ENCODE data around the gene ACBD3.

ACBD3 gene

GRCh38 chr1:226216056-226216455, 29.5 kb upstream of the ACBD3 start:
- H3K27me3 ChIP-seq (ENCODE audit: control insufficient read depth in 5 of 5, insufficient read depth in 4 of 5, low read length in 5 of 5) = peaks cover 0 to 2% (median 0%) of the 10 kb centered on the region in 5 donors
- H3K4me3 ChIP-seq (ENCODE audit: low read depth in 1 of 5, low read length in 5 of 5) = no peak overlapping the region
- no peaks in the 10 kb centered on the region for H3K4me1 ChIP-seq (ENCODE audit: control insufficient read depth in 5 of 5, insufficient read depth in 5 of 5, low read length in 5 of 5)
- no peaks in the 10 kb centered on the region for H3K9me3 ChIP-seq (ENCODE audit: control insufficient read depth in 5 of 5, low read length in 5 of 5)
- no peaks in the 10 kb centered on the region for H3K36me3 ChIP-seq (ENCODE audit: control insufficient read depth in 5 of 5, insufficient read depth in 5 of 5, low read length in 5 of 5)
- H3K27ac ChIP-seq (ENCODE audit: low read depth, low read length) = no peak overlapping the region
- H3K9ac ChIP-seq (ENCODE audit: low read length in 5 of 5) = no peak overlapping the region

DNA sequence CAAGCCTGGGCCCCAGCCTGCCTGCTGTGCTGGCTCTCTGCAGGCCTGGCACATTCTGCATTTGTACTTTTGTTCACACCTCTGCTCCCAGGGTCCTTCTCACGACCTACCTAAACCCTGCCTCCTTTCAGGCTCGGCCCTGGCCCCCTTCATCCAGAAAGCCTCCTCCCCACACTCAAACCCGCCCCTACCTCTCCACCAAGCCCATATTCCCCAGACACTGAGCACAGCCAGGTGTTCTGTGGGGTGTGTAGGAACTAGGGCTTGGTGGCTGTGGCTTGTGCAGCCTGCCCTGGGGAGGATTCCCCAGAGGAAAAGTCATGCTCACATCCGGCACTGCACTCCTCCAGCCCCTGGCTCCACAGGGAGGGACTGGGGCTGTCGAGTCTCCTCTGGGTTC, 28.7 kb upstream of the ACBD3 start:
- no peak overlapping the region for H3K9ac ChIP-seq (ENCODE audit: low read length in 5 of 5)
- H3K36me3 ChIP-seq (ENCODE audit: control insufficient read depth in 5 of 5, insufficient read depth in 5 of 5, low read length in 5 of 5) = no peaks in the 10 kb centered on the region
- peaks cover 0 to 2% (median 0%) of the 10 kb centered on the region in 5 donors for H3K27me3 ChIP-seq (ENCODE audit: control insufficient read depth in 5 of 5, insufficient read depth in 4 of 5, low read length in 5 of 5)
- H3K27ac ChIP-seq (ENCODE audit: low read depth, low read length) = no peak overlapping the region
- no peaks in the 10 kb centered on the region for H3K9me3 ChIP-seq (ENCODE audit: control insufficient read depth in 5 of 5, low read length in 5 of 5)
- no peaks in the 10 kb centered on the region for H3K4me1 ChIP-seq (ENCODE audit: control insufficient read depth in 5 of 5, insufficient read depth in 5 of 5, low read length in 5 of 5)
- H3K4me3 ChIP-seq (ENCODE audit: low read depth in 1 of 5, low read length in 5 of 5) = no peak overlapping the region

DNA sequence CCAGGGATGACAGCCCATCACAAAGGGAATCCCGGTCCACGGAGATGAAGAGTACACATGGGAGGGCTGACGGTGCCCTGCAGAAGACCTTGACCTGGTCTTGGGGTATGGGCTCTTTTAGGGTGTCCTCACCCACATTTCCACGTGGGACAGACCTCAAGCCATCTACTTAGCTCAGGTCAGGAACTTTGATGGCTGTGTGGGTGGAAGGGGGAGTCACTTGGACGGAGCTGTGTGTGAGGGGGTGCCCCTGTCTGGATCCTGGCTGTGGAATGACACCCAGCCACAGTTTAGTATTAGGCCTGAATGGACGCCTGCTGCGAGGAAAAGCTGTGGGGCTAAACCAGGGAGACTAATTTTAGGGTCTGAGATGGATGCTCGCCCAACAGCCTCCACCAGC, 26.0 kb upstream of the ACBD3 start:
- H3K4me1 ChIP-seq (ENCODE audit: control insufficient read depth in 5 of 5, insufficient read depth in 5 of 5, low read length in 5 of 5) = no peaks in the 10 kb centered on the region
- no peak overlapping the region for H3K4me3 ChIP-seq (ENCODE audit: low read depth in 1 of 5, low read length in 5 of 5)
- H3K27me3 ChIP-seq (ENCODE audit: control insufficient read depth in 5 of 5, insufficient read depth in 4 of 5, low read length in 5 of 5) = peaks cover 0 to 2% (median 0%) of the 10 kb centered on the region in 5 donors
- no peak overlapping the region for H3K27ac ChIP-seq (ENCODE audit: low read depth, low read length)
- no peaks in the 10 kb centered on the region for H3K9me3 ChIP-seq (ENCODE audit: control insufficient read depth in 5 of 5, low read length in 5 of 5)
- H3K9ac ChIP-seq (ENCODE audit: low read length in 5 of 5) = no peak overlapping the region
- no peaks in the 10 kb centered on the region for H3K36me3 ChIP-seq (ENCODE audit: control insufficient read depth in 5 of 5, insufficient read depth in 5 of 5, low read length in 5 of 5)

GRCh38 chr1:226211181-226211821, 24.8 kb upstream of the ACBD3 start:
- H3K36me3 ChIP-seq (ENCODE audit: control insufficient read depth in 5 of 5, insufficient read depth in 5 of 5, low read length in 5 of 5) = no peaks in the 10 kb centered on the region
- H3K27ac ChIP-seq (ENCODE audit: low read depth, low read length) = no peak overlapping the region
- H3K9ac ChIP-seq (ENCODE audit: low read length in 5 of 5) = no peak overlapping the region
- H3K4me3 ChIP-seq (ENCODE audit: low read depth in 1 of 5, low read length in 5 of 5) = no peak overlapping the region
- no peaks in the 10 kb centered on the region for H3K4me1 ChIP-seq (ENCODE audit: control insufficient read depth in 5 of 5, insufficient read depth in 5 of 5, low read length in 5 of 5)
- H3K27me3 ChIP-seq (ENCODE audit: control insufficient read depth in 5 of 5, insufficient read depth in 4 of 5, low read length in 5 of 5) = peaks cover 0 to 2% (median 0%) of the 10 kb centered on the region in 5 donors
- H3K9me3 ChIP-seq (ENCODE audit: control insufficient read depth in 5 of 5, low read length in 5 of 5) = no peaks in the 10 kb centered on the region

DNA sequence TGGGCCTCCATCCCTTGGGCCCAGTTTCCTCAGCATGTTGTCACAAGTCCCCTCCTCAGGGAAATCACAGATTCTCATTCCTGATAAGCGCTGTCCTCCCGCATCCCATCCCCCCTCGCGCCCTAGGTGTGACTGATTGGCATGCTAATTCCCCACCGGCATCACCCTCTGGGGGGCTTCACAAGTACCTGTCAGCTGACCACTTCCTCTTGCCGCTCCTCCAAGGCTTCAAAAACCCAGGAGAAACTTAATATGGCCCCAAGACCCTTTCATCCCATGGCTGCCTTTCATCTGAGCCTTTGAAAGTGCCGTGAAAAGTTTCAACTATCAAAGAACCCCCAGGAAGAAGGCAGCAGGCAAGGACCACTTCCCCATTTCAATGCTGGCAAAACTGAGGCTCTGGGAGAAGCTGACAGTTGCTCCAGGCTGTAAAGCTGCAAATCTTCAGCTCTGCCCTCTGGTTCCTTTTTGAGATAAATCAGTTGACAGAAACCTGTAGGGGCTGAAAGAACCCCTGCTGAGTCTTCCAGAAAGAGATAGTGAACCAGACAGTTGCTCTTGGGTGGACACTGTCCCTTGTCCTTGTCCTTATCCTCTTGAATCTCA, 24.1 kb upstream of the ACBD3 start:
- peaks cover 0 to 2% (median 0%) of the 10 kb centered on the region in 5 donors for H3K27me3 ChIP-seq (ENCODE audit: control insufficient read depth in 5 of 5, insufficient read depth in 4 of 5, low read length in 5 of 5)
- H3K4me3 ChIP-seq (ENCODE audit: low read depth in 1 of 5, low read length in 5 of 5) = no peak overlapping the region
- no peak overlapping the region for H3K9ac ChIP-seq (ENCODE audit: low read length in 5 of 5)
- H3K36me3 ChIP-seq (ENCODE audit: control insufficient read depth in 5 of 5, insufficient read depth in 5 of 5, low read length in 5 of 5) = no peaks in the 10 kb centered on the region
- no peaks in the 10 kb centered on the region for H3K4me1 ChIP-seq (ENCODE audit: control insufficient read depth in 5 of 5, insufficient read depth in 5 of 5, low read length in 5 of 5)
- H3K27ac ChIP-seq (ENCODE audit: low read depth, low read length) = no peak overlapping the region
- no peaks in the 10 kb centered on the region for H3K9me3 ChIP-seq (ENCODE audit: control insufficient read depth in 5 of 5, low read length in 5 of 5)

DNA sequence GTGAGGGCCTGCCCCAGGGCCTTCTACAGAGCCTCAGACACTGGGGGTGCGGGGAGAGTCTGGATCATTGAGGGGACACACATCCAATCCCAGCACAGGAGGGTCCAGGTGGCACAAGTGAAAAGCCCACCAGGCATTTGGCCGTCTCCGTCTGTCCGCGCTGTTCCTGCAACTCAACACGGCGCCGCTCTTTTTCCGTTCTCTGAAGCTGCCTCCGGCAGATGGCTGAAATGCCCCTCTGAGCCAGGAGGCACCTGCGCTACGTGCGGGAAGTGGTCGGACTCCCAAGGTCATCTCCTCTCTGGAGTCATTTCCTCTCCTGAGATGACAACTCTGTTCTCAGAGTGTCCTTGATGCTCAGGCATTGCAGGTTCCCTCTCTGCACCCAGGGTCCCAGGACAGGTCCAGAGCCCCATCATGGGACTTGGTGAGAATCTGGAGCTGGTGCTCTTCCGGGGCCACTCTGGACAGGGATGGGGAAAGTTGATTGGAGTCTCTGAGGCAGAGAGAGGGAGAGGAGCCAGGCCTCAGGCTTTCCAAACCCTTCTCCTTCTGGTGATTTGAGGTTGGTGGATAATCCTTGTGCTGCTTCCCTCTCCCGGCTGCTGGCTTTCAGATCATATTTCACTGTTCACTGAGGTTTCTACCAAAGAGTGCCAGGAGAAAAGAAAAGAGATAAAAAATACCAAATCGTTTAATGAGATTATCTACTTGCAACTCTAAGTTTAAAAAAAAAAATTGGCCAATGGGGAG, 22.9 kb upstream of the ACBD3 start:
- H3K9me3 ChIP-seq (ENCODE audit: control insufficient read depth in 5 of 5, low read length in 5 of 5) = no peaks in the 10 kb centered on the region
- H3K9ac ChIP-seq (ENCODE audit: low read length in 5 of 5) = no peak overlapping the region
- no peak overlapping the region for H3K4me3 ChIP-seq (ENCODE audit: low read depth in 1 of 5, low read length in 5 of 5)
- H3K27me3 ChIP-seq (ENCODE audit: control insufficient read depth in 5 of 5, insufficient read depth in 4 of 5, low read length in 5 of 5) = peaks cover 0 to 2% (median 0%) of the 10 kb centered on the region in 5 donors
- no peaks in the 10 kb centered on the region for H3K36me3 ChIP-seq (ENCODE audit: control insufficient read depth in 5 of 5, insufficient read depth in 5 of 5, low read length in 5 of 5)
- H3K4me1 ChIP-seq (ENCODE audit: control insufficient read depth in 5 of 5, insufficient read depth in 5 of 5, low read length in 5 of 5) = no peaks in the 10 kb centered on the region
- H3K27ac ChIP-seq (ENCODE audit: low read depth, low read length) = no peak overlapping the region

DNA sequence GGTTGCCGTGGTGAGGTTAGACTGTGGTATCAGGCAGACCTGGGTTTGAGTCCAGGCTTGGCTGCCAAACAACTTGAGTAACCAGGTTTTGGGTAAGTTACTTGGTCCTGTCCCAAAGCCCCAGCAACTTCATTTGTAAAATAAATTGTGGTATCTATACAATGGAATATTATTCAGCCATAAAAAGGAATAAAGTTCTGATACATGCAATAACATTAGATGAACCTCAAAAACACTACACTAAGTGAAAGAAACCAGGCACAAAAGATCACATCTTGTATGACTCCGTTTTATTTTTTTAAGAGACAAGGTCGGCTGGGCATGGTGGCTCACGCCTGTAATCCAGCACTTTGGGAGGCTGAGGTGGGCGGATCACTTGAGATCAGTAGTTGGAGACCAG, 20.5 kb upstream of the ACBD3 start:
- no peaks in the 10 kb centered on the region for H3K9me3 ChIP-seq (ENCODE audit: control insufficient read depth in 5 of 5, low read length in 5 of 5)
- no peak overlapping the region for H3K9ac ChIP-seq (ENCODE audit: low read length in 5 of 5)
- H3K36me3 ChIP-seq (ENCODE audit: control insufficient read depth in 5 of 5, insufficient read depth in 5 of 5, low read length in 5 of 5) = no peaks in the 10 kb centered on the region
- H3K4me3 ChIP-seq (ENCODE audit: low read depth in 1 of 5, low read length in 5 of 5) = no peak overlapping the region
- no peak overlapping the region for H3K27ac ChIP-seq (ENCODE audit: low read depth, low read length)
- no peaks in the 10 kb centered on the region for H3K4me1 ChIP-seq (ENCODE audit: control insufficient read depth in 5 of 5, insufficient read depth in 5 of 5, low read length in 5 of 5)
- H3K27me3 ChIP-seq (ENCODE audit: control insufficient read depth in 5 of 5, insufficient read depth in 4 of 5, low read length in 5 of 5) = peaks cover 0 to 2% (median 0%) of the 10 kb centered on the region in 5 donors

DNA sequence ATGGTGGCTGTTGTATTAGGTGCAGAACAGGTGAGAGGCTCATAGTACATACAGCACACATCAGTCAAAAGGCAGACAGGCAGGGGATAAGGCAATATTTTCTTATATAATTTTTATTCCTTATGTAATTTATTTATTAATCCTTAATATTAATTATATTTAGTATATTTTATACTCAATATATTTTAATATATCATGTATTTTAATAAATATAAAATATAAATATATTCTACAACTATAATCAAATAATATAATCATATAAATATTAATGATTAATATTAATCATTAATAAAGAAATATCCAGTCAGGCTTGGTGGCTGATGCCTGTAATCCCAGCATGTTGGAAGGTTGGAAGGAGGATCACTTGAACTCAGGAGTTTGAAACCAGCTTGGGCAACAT, 17.7 kb upstream of the ACBD3 start:
- Histone ChIP-seq H3K4me1 (ENCODE audit: control insufficient read depth in 5 of 5, insufficient read depth in 5 of 5, low read length in 5 of 5) (no peaks in the 10 kb centered on the region), H3K9me3 (ENCODE audit: control insufficient read depth in 5 of 5, low read length in 5 of 5) (no peaks in the 10 kb centered on the region), H3K27ac (ENCODE audit: low read depth, low read length) (no peak overlapping the region), H3K36me3 (ENCODE audit: control insufficient read depth in 5 of 5, insufficient read depth in 5 of 5, low read length in 5 of 5) (no peaks in the 10 kb centered on the region), H3K4me3 (ENCODE audit: low read depth in 1 of 5, low read length in 5 of 5) (no peak overlapping the region), H3K27me3 (ENCODE audit: control insufficient read depth in 5 of 5, insufficient read depth in 4 of 5, low read length in 5 of 5) (no peaks in the 10 kb centered on the region), H3K9ac (ENCODE audit: low read length in 5 of 5) (no peak overlapping the region)

GRCh38 chr1:226203655-226204054, 17.1 kb upstream of the ACBD3 start:
- Histone ChIP-seq H3K27me3 (ENCODE audit: control insufficient read depth in 5 of 5, insufficient read depth in 4 of 5, low read length in 5 of 5) (no peaks in the 10 kb centered on the region), H3K27ac (ENCODE audit: low read depth, low read length) (no peak overlapping the region), H3K36me3 (ENCODE audit: control insufficient read depth in 5 of 5, insufficient read depth in 5 of 5, low read length in 5 of 5) (no peaks in the 10 kb centered on the region), H3K4me1 (ENCODE audit: control insufficient read depth in 5 of 5, insufficient read depth in 5 of 5, low read length in 5 of 5) (no peaks in the 10 kb centered on the region), H3K4me3 (ENCODE audit: low read depth in 1 of 5, low read length in 5 of 5) (no peak overlapping the region), H3K9ac (ENCODE audit: low read length in 5 of 5) (no peak overlapping the region), H3K9me3 (ENCODE audit: control insufficient read depth in 5 of 5, low read length in 5 of 5) (no peaks in the 10 kb centered on the region)

GRCh38 chr1:226203240-226203639, 16.7 kb upstream of the ACBD3 start:
- no peaks in the 10 kb centered on the region for H3K4me1 ChIP-seq (ENCODE audit: control insufficient read depth in 5 of 5, insufficient read depth in 5 of 5, low read length in 5 of 5)
- no peaks in the 10 kb centered on the region for H3K27me3 ChIP-seq (ENCODE audit: control insufficient read depth in 5 of 5, insufficient read depth in 4 of 5, low read length in 5 of 5)
- H3K9ac ChIP-seq (ENCODE audit: low read length in 5 of 5) = no peak overlapping the region
- H3K27ac ChIP-seq (ENCODE audit: low read depth, low read length) = no peak overlapping the region
- H3K9me3 ChIP-seq (ENCODE audit: control insufficient read depth in 5 of 5, low read length in 5 of 5) = no peaks in the 10 kb centered on the region
- H3K36me3 ChIP-seq (ENCODE audit: control insufficient read depth in 5 of 5, insufficient read depth in 5 of 5, low read length in 5 of 5) = no peaks in the 10 kb centered on the region
- H3K4me3 ChIP-seq (ENCODE audit: low read depth in 1 of 5, low read length in 5 of 5) = no peak overlapping the region
